Activated T-helper 1 cell treated with anti-CD3 and anti-CD28 coated beads, Interleukin-12 subunit alpha, Interleukin-12 subunit beta, Interleukin-2, Interleukin-4 antibody, amounts not matched to agents 30 ng/mL and 10 ng/mL and 1 ng/mL, durations not matched to agents 14 hours and 24 hours and 36 hours (primary cell): ENCODE measurements around the gene FGA. TPM values are rescaled to one million over a fixed set of nuclear protein-coding genes. Genes with fewer than 3 reads are reported as not detected.

ENCODE experiments used
- DNase-seq: peaks from one replicate; pipeline ENCODE4 v3.0.0; 2021; ENCODE audit warnings: low spot score
- H3K27ac Mint-ChIP-seq: one replicate; pipeline ENCODE4 v1.8.0; 2021; ENCODE audit warnings: mild to moderate bottlenecking, mixed read lengths
- H3K27me3 Mint-ChIP-seq: one replicate; pipeline ENCODE4 v1.8.0; 2022; ENCODE audit warnings: mild to moderate bottlenecking, moderate library complexity, mixed read lengths; ENCODE audit not compliant: insufficient read depth
- H3K36me3 Mint-ChIP-seq: one replicate; pipeline ENCODE4 v1.8.0; 2021; ENCODE audit warnings: low read depth, mixed read lengths
- H3K4me1 Mint-ChIP-seq: one replicate; pipeline ENCODE4 v1.8.0; 2021; ENCODE audit warnings: low read depth, mixed read lengths
- H3K4me3 Mint-ChIP-seq: one replicate; pipeline ENCODE4 v1.8.0; 2021; ENCODE audit warnings: mild to moderate bottlenecking, moderate library complexity, mixed read lengths
- H3K9me3 Mint-ChIP-seq: one replicate; pipeline ENCODE4 v1.8.0; 2021; ENCODE audit warnings: mixed read lengths
- intact Hi-C: fragments of 100-400 bp; cut with micrococcal nuclease; formaldehyde crosslinking; loops from one replicate; pipeline ENCODE4 v1.15.1; 2024
- total RNA-seq: library from RNA; stranded (reverse); gene quantifications from 2 replicates; pipeline ENCODE4 v1.2.3, GENCODE V29; 2022

The FGA gene
- total RNA-seq, 1 donor from 2014 or later = not detected

GRCh38 chr4:154616287-154616686 lies 25.7 kb upstream of the FGA start:
- Mint-ChIP-seq H3K27ac (no peak overlapping the region), H3K36me3 (no peaks in the 10 kb centered on the region), H3K9me3 (peaks cover 4% of the 10 kb centered on the region), H3K4me3 (no peak overlapping the region), H3K27me3 (peaks cover 8% of the 10 kb centered on the region), H3K4me1 (peaks cover 13% of the 10 kb centered on the region)
- intact Hi-C loops = no loop called here
- DNase-seq = no peak

GRCh38 chr4:154615211-154615610 lies 24.7 kb upstream of the FGA start:
- Mint-ChIP-seq H3K36me3 (no peaks in the 10 kb centered on the region), H3K4me1 (peaks cover 13% of the 10 kb centered on the region), H3K4me3 (no peak overlapping the region), H3K27ac (no peak overlapping the region), H3K9me3 (peaks cover 4% of the 10 kb centered on the region), H3K27me3 (peaks cover 13% of the 10 kb centered on the region)
- intact Hi-C loops = no loop called here
- no peak for DNase-seq

GRCh38 chr4:154614306-154614705 lies 23.8 kb upstream of the FGA start:
- Mint-ChIP-seq H3K27ac (no peak overlapping the region), H3K4me1 (peaks cover 13% of the 10 kb centered on the region), H3K27me3 (peaks cover 13% of the 10 kb centered on the region), H3K36me3 (no peaks in the 10 kb centered on the region), H3K4me3 (no peak overlapping the region), H3K9me3 (peaks cover 4% of the 10 kb centered on the region)
- DNase-seq = no peak
- intact Hi-C loops = no loop called here

- no peak for DNase-seq
- Mint-ChIP-seq H3K27me3 (peaks cover 20% of the 10 kb centered on the region), H3K4me1 (peaks cover 13% of the 10 kb centered on the region), H3K36me3 (no peaks in the 10 kb centered on the region), H3K9me3 (peaks cover 4% of the 10 kb centered on the region), H3K27ac (no peak within 1 kb of the TSS), H3K4me3 (no peak within 1 kb of the TSS)
- intact Hi-C loops = no loop called here
These were observed 22.2 kb upstream of the FGA start, which contains the start of gene FGG for GRCh38 chr4:154612472-154613414. Gene FGG, minus strand, starts transcription at chr4:154612656. Its CDS starts 47 bp downstream, at chr4:154612609.

- intact Hi-C loops = no loop called here
- H3K36me3 Mint-ChIP-seq = no peaks in the 10 kb centered on the region
These were observed 21.3 kb upstream of the FGA start for GRCh38 chr4:154611833-154612232.

GRCh38 chr4:154610582-154610981 lies 20.0 kb upstream of the FGA start:
- Mint-ChIP-seq H3K9me3 (no peaks in the 10 kb centered on the region), H3K27me3 (peaks cover 22% of the 10 kb centered on the region), H3K27ac (no peak overlapping the region), H3K4me3 (no peak overlapping the region), H3K36me3 (no peaks in the 10 kb centered on the region), H3K4me1 (no peaks in the 10 kb centered on the region)
- DNase-seq = no peak
- intact Hi-C loops = no loop called here

More at GRCh38 chr4:154611833-154612232, 21.3 kb upstream of the FGA start:
- Mint-ChIP-seq H3K27ac (no peak overlapping the region), H3K9me3 (no peaks in the 10 kb centered on the region), H3K4me1 (peaks cover 8% of the 10 kb centered on the region), H3K27me3 (peaks cover 20% of the 10 kb centered on the region), H3K4me3 (no peak overlapping the region)
- no peak for DNase-seq

- H3K4me1 Mint-ChIP-seq = no peaks in the 10 kb centered on the region
- H3K27me3 Mint-ChIP-seq = peaks cover 22% of the 10 kb centered on the region
- no peak overlapping the region for H3K4me3 Mint-ChIP-seq
- DNase-seq = no peak
- no peaks in the 10 kb centered on the region for H3K9me3 Mint-ChIP-seq
- H3K36me3 Mint-ChIP-seq = no peaks in the 10 kb centered on the region
- intact Hi-C loops = no loop called here
- no peak overlapping the region for H3K27ac Mint-ChIP-seq
These were observed 19.0 kb upstream of the FGA start for GRCh38 chr4:154609532-154609931.

GRCh38 chr4:154608361-154609252 lies 18.1 kb upstream of the FGA start:
- H3K27ac Mint-ChIP-seq = no peak overlapping the region
- peaks cover 19% of the 10 kb centered on the region for H3K27me3 Mint-ChIP-seq
- H3K36me3 Mint-ChIP-seq = no peaks in the 10 kb centered on the region
- H3K4me3 Mint-ChIP-seq = no peak overlapping the region
- no peak for DNase-seq
- intact Hi-C loops = no loop called here
- H3K9me3 Mint-ChIP-seq = no peaks in the 10 kb centered on the region
- H3K4me1 Mint-ChIP-seq = no peaks in the 10 kb centered on the region

- intact Hi-C loops = no loop called here
- Mint-ChIP-seq H3K9me3 (no peaks in the 10 kb centered on the region), H3K27ac (no peak overlapping the region), H3K27me3 (peaks cover 21% of the 10 kb centered on the region), H3K4me3 (no peak overlapping the region), H3K36me3 (no peaks in the 10 kb centered on the region), H3K4me1 (no peaks in the 10 kb centered on the region)
- no peak for DNase-seq
These were observed 16.5 kb upstream of the FGA start for GRCh38 chr4:154606728-154607723.

GRCh38 chr4:154604696-154605200 lies 14.2 kb upstream of the FGA start:
- DNase-seq = no peak
- Mint-ChIP-seq H3K4me3 (no peak overlapping the region), H3K27me3 (peaks cover 18% of the 10 kb centered on the region), H3K27ac (no peak overlapping the region), H3K36me3 (no peaks in the 10 kb centered on the region), H3K4me1 (no peaks in the 10 kb centered on the region), H3K9me3 (no peaks in the 10 kb centered on the region)
- intact Hi-C loops = no loop called here

- intact Hi-C loops = no loop called here
- Mint-ChIP-seq H3K36me3 (no peaks in the 10 kb centered on the region), H3K27ac (no peak overlapping the region), H3K27me3 (peaks cover 12% of the 10 kb centered on the region), H3K9me3 (no peaks in the 10 kb centered on the region), H3K4me3 (no peak overlapping the region), H3K4me1 (no peaks in the 10 kb centered on the region)
- no peak for DNase-seq
These were observed 12.7 kb upstream of the FGA start for GRCh38 chr4:154603033-154603943.
